HG03378 (cell line): ENCODE data around the gene ABO.
"Not testable (repeated sequence)": the region's sequence is repeated elsewhere in the genome, so short reads cannot be mapped to it uniquely, and the experiment has no call there.

Experiments
- ATAC-seq: cut with Tn5 transposase; IDR thresholded peaks from one replicate; pipeline ENCODE4 v1.9.1; 2021; ENCODE audit warnings: mild to moderate bottlenecking, moderate library complexity; ENCODE audit not compliant: unreplicated experiment

Gene ABO

GRCh38 chr9:133290751-133291302, 15.8 kb upstream of the ABO start:
- no peak for ATAC-seq

GRCh38 chr9:133286523-133286922, 11.5 kb upstream of the ABO start:
- no peak for ATAC-seq

GRCh38 chr9:133285252-133285775, 10.3 kb upstream of the ABO start:
- ATAC-seq, result no peak

GRCh38 chr9:133284362-133284761, 9.4 kb upstream of the ABO start:
- no peak for ATAC-seq

GRCh38 chr9:133283255-133284032, 8.4 kb upstream of the ABO start:
- not testable (repeated sequence) for ATAC-seq

GRCh38 chr9:133282464-133283238, 7.7 kb upstream of the ABO start:
- ATAC-seq, result no peak

- no peak for ATAC-seq
Measured at GRCh38 chr9:133280392-133280791, 5.4 kb upstream of the ABO start.

GRCh38 chr9:133278161-133279114, 3.4 kb upstream of the ABO start:
- ATAC-seq, result no peak

GRCh38 chr9:133277467-133277866, 2.5 kb upstream of the ABO start:
- no peak for ATAC-seq

GRCh38 chr9:133276923-133277322, 1.9 kb upstream of the ABO start:
- no peak for ATAC-seq

GRCh38 chr9:133276001-133276884, 1.2 kb upstream of the ABO start:
- no peak for ATAC-seq

GRCh38 chr9:133274236-133275104, 531 bp downstream of the ABO start:
- ATAC-seq, result no peak

- no peak for ATAC-seq
Measured at GRCh38 chr9:133273819-133274218, 1.2 kb downstream of the ABO start.

- ATAC-seq, result no peak
Measured at GRCh38 chr9:133273098-133273497, 1.9 kb downstream of the ABO start.

- no peak for ATAC-seq
Measured at GRCh38 chr9:133269537-133270362, 5.3 kb downstream of the ABO start.

GRCh38 chr9:133269136-133269535, 5.9 kb downstream of the ABO start:
- not testable (repeated sequence) for ATAC-seq

GRCh38 chr9:133268335-133269056, 6.5 kb downstream of the ABO start:
- no peak for ATAC-seq
